Panc1 (cell line): ENCODE results near the gene SCG3. TPM values are rescaled to one million over a fixed set of nuclear protein-coding genes. Genes with fewer than 3 reads are reported as not detected.

ENCODE experiments used
- ATAC-seq: fragments of 200-7000 bp; cut with Tn5 transposase; 2 replicates; pipeline ENCODE4 v1.9.1; 2020; ENCODE audit warnings: mild to moderate bottlenecking, moderate library complexity
- BruUV-seq: library from RNA; stranded (reverse); fragments of 400-500 nt; replicated peaks from 2 replicates; lab custom pipeline; 2021; lab: Mats Ljungman, UMichigan
- CTCF ChIA-PET: fragments of 300-600 bp; sonication (Branson Sonifier 250); formaldehyde crosslinking; loops from one replicate; lab custom pipeline; 2022; ENCODE audit warnings: antibody characterized with exemption; lab: Charles Lee
- POLR2A ChIA-PET: fragments of 300-600 bp; sonication (Branson Sonifier 250); formaldehyde crosslinking; loops from one replicate; lab custom pipeline; 2022; ENCODE audit warnings: antibody characterized with exemption; lab: Charles Lee
- DNase-seq: peaks from one replicate; pipeline ENCODE4 v3.0.0-alpha.2; 2010; ENCODE audit warnings: low read depth, low spot score
- H3K27ac ChIP-seq: 2 replicates; pipeline ENCODE4 v1.5.1; 2011; ENCODE audit warnings: mild to moderate bottlenecking, low read length, inconsistent platforms
- H3K27me3 ChIP-seq: fragments of 200-500 bp; sonication (Bioruptor generic); 2 replicates; pipeline ENCODE4 v1.6.0; 2014; ENCODE audit warnings: low read length, inconsistent platforms; ENCODE audit not compliant: control insufficient read depth, insufficient read depth
- H3K36me3 ChIP-seq: fragments of 200-500 bp; sonication (Bioruptor generic); 2 replicates; pipeline ENCODE4 v1.5.1; 2014; ENCODE audit warnings: inconsistent platforms, mild to moderate bottlenecking, low read length, moderate library complexity; ENCODE audit not compliant: control insufficient read depth, insufficient read depth
- H3K4me1 ChIP-seq: 2 replicates; pipeline ENCODE4 v1.5.1; 2011; ENCODE audit warnings: inconsistent platforms, mild to moderate bottlenecking, low read length, moderate library complexity; ENCODE audit not compliant: control insufficient read depth, insufficient read depth
- H3K4me3 ChIP-seq, 2 experiments: 2 replicates each; pipeline ENCODE4 v1.5.1; 2011 to 2012; ENCODE audit warnings: low read depth in 2 of 2, low read length in 2 of 2, mild to moderate bottlenecking in 2 of 2, inconsistent platforms in 1 of 2, moderate library complexity in 1 of 2
- H3K9me3 ChIP-seq: fragments of 200-500 bp; sonication (Bioruptor generic); 2 replicates; pipeline ENCODE4 v1.5.1; 2014; ENCODE audit warnings: low read depth, mild to moderate bottlenecking, inconsistent platforms, low read length, moderate library complexity; ENCODE audit not compliant: control insufficient read depth, insufficient read depth
- POLR2AphosphoS5 ChIP-seq: IDR thresholded peaks from 2 replicates; pipeline ENCODE4 v1.6.1; 2012; ENCODE audit warnings: mild to moderate bottlenecking, low read depth, low read length, moderate library complexity
- SIN3A ChIP-seq: IDR thresholded peaks from 2 replicates; pipeline ENCODE4 v1.6.1; 2012; ENCODE audit warnings: low read depth, mild to moderate bottlenecking, low read length, moderate library complexity, borderline replicate concordance; ENCODE audit not compliant: insufficient read depth
- TCF7L2 ChIP-seq: IDR thresholded peaks from 2 replicates; pipeline ENCODE4 v1.6.1; 2011; ENCODE audit warnings: mild to moderate bottlenecking, low read depth, low read length, inconsistent platforms
- in situ Hi-C: cut with HindIII; loops from 2 replicates; pipeline ENCODE4 v1.10.0; 2016; ENCODE audit warnings: low sequenced_read_pairs, low pct_unique_long_range_greater_than_20kb
- intact Hi-C: fragments of 100-400 bp; cut with micrococcal nuclease; formaldehyde crosslinking; loops from one replicate; pipeline ENCODE4 v1.10.0; 2022; ENCODE audit not compliant: unreplicated experiment
- total RNA-seq: library from RNA; stranded (reverse); gene quantifications from one replicate; pipeline ENCODE4 v1.2.1, GENCODE V29; 2021; ENCODE audit not compliant: unreplicated experiment
- TF ChIP-seq, protein P1 (sequence below): fragments of 450-650 bp; IDR thresholded peaks from 2 replicates; pipeline ENCODE4 v1.5.1; 2017; ENCODE audit warnings: mild to moderate bottlenecking
- TF ChIP-seq, protein P2 (sequence below), 2 experiments: IDR thresholded peaks; 2 replicates each; pipeline ENCODE4 v1.6.1; 2011 to 2012; ENCODE audit warnings: low read depth in 2 of 2, control low read depth in 1 of 2, low read length in 1 of 2, mild to moderate bottlenecking in 1 of 2, moderate library complexity in 1 of 2; ENCODE audit not compliant: insufficient read depth in 1 of 2

SCG3 gene
- total RNA-seq, 1 experiment from 2014 or later = 0.62 TPM

DNA sequence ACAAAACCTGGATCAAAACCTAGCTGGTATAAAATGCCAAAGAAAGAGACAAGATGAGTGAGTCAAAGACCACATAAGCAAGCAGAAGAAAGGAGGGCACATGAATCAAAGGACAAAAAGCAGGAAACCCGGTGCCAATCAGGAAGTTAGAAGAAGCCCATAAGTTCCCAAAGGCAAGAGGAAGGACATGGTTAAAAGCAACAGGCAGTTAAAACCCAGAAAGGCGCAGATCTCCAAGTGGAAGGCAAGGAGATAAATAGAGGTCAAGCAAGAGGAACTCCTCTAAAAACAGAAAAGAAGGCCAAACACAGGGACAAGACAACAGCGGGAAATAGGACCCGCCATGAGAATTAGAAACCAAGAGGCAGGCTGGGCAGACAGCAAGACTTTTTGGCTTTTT lies 74.5 kb downstream of the SCG3 start:
- Histone ChIP-seq H3K4me1 (0 out of 2 replicates have a peak, but pooled peaks cover 3% of the 10 kb centered on the region), H3K27ac (no peak overlapping the region), H3K9me3 (no peaks in the 10 kb centered on the region), H3K27me3 (peaks cover 31% of the 10 kb centered on the region), H3K36me3 (no peaks in the 10 kb centered on the region), H3K4me3 (no peak overlapping the region)
- no peak for DNase-seq
- TF ChIP-seq POLR2AphosphoS5 (no peak), TCF7L2 (no peak)
- no peak for ATAC-seq
- BruUV-seq = no TSS peak
- intact Hi-C loops = no loop called here
- CTCF ChIA-PET = interaction anchor here (0.9 kb wide), 1 partner anchor 21 kb away, joined by 3 read pairs; no protein-coding TSS in a partner anchor
- POLR2A ChIA-PET = no interaction called here
- in situ Hi-C loops = no loop called here

DNA sequence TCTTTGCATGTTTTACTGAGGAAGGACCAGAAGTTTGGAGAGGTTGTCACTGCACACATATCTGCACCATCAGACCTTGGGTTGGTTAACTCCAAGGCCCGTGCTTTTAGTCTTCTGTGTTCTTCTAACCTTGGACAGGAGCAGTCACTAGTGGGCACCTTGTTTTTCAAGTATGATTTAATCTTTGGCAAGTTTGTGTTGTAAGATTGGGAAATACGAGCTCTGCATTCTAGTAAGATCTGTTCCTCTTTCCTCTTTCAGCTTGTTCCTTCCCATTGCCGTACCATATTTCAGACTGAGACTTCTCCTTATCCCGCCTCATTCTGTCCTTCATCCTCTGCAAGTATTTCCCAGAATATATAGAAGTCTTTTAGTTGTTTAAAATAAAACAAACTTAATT lies 75.2 kb downstream of the SCG3 start:
- H3K4me1 ChIP-seq = 0 out of 2 replicates have a peak, but pooled peaks cover 3% of the 10 kb centered on the region
- DNase-seq (no peak), ATAC-seq (no peak)
- no TSS peak for BruUV-seq
- POLR2A ChIA-PET = no interaction called here
- CTCF ChIA-PET = interaction anchor here (0.9 kb wide), 1 partner anchor 20 kb away, joined by 3 read pairs; no protein-coding TSS in a partner anchor
- H3K27me3 ChIP-seq = peaks cover 31% of the 10 kb centered on the region
- TF ChIP-seq, protein P1, sequence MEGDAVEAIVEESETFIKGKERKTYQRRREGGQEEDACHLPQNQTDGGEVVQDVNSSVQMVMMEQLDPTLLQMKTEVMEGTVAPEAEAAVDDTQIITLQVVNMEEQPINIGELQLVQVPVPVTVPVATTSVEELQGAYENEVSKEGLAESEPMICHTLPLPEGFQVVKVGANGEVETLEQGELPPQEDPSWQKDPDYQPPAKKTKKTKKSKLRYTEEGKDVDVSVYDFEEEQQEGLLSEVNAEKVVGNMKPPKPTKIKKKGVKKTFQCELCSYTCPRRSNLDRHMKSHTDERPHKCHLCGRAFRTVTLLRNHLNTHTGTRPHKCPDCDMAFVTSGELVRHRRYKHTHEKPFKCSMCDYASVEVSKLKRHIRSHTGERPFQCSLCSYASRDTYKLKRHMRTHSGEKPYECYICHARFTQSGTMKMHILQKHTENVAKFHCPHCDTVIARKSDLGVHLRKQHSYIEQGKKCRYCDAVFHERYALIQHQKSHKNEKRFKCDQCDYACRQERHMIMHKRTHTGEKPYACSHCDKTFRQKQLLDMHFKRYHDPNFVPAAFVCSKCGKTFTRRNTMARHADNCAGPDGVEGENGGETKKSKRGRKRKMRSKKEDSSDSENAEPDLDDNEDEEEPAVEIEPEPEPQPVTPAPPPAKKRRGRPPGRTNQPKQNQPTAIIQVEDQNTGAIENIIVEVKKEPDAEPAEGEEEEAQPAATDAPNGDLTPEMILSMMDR = no peak
- TF ChIP-seq, protein P2, sequence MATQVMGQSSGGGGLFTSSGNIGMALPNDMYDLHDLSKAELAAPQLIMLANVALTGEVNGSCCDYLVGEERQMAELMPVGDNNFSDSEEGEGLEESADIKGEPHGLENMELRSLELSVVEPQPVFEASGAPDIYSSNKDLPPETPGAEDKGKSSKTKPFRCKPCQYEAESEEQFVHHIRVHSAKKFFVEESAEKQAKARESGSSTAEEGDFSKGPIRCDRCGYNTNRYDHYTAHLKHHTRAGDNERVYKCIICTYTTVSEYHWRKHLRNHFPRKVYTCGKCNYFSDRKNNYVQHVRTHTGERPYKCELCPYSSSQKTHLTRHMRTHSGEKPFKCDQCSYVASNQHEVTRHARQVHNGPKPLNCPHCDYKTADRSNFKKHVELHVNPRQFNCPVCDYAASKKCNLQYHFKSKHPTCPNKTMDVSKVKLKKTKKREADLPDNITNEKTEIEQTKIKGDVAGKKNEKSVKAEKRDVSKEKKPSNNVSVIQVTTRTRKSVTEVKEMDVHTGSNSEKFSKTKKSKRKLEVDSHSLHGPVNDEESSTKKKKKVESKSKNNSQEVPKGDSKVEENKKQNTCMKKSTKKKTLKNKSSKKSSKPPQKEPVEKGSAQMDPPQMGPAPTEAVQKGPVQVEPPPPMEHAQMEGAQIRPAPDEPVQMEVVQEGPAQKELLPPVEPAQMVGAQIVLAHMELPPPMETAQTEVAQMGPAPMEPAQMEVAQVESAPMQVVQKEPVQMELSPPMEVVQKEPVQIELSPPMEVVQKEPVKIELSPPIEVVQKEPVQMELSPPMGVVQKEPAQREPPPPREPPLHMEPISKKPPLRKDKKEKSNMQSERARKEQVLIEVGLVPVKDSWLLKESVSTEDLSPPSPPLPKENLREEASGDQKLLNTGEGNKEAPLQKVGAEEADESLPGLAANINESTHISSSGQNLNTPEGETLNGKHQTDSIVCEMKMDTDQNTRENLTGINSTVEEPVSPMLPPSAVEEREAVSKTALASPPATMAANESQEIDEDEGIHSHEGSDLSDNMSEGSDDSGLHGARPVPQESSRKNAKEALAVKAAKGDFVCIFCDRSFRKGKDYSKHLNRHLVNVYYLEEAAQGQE (IDR thresholded peaks at IDR 0.05; ENCODE audit: insufficient read depth in 1 of 2, low read depth in 2 of 2, low read length in 1 of 2) = no peak
- TF ChIP-seq POLR2AphosphoS5 = no peak
- no peak for TF ChIP-seq SIN3A
- no peak for TF ChIP-seq TCF7L2
- intact Hi-C loops = no loop called here
- in situ Hi-C loops = no loop called here
- no peak overlapping the region for H3K4me3 ChIP-seq
- no peaks in the 10 kb centered on the region for H3K36me3 ChIP-seq
- no peaks in the 10 kb centered on the region for H3K9me3 ChIP-seq
- no peak overlapping the region for H3K27ac ChIP-seq

DNA sequence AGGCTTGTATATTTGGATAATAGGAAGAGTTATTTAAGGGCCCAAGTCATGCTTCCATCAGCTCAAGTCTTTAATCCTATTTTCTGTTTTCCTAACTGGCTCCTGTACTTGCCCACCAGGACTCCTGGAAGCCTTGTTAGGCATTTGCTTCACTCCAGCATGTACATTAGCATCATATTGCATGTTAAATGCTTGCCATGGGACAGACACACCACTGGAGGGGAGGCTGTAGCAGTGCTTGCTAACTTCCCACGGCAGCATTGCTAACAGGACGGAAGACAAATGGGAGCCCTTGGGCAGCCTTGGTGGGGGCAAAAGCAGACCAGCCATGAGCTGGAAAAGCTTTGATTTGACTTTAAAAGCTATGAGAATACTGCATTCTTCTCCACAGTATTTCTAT lies 76.1 kb downstream of the SCG3 start:
- ATAC-seq (no peak), DNase-seq (no peak)
- intact Hi-C loops (no loop called here), in situ Hi-C loops (no loop called here)
- POLR2A ChIA-PET = no interaction called here
- Histone ChIP-seq H3K9me3 (no peaks in the 10 kb centered on the region), H3K27me3 (peaks cover 27% of the 10 kb centered on the region), H3K27ac (no peak overlapping the region), H3K4me3 (no peak overlapping the region), H3K4me1 (no peaks in the 10 kb centered on the region), H3K36me3 (no peaks in the 10 kb centered on the region)
- TF ChIP-seq, protein P1 = no peak
- no peak for TF ChIP-seq TCF7L2
- no peak for TF ChIP-seq SIN3A
- no peak for TF ChIP-seq POLR2AphosphoS5
- TF ChIP-seq, protein P2 (IDR thresholded peaks at IDR 0.05; ENCODE audit: insufficient read depth in 1 of 2, low read depth in 2 of 2, low read length in 1 of 2) = no peak
- no TSS peak for BruUV-seq
- CTCF ChIA-PET = interaction anchor here (0.6 kb wide), 1 partner anchor 107 kb away, joined by 4 read pairs; no protein-coding TSS in a partner anchor
